Sigmoid colon (tissue), 4 donors: ENCODE data around the gene GRID1.

Experiments
- CTCF ChIP-seq, 4 experiments: fragments of 450-650 bp in 3 of 4; fragments of 200-600 bp in 1 of 4; IDR thresholded peaks; one replicate each; pipeline ENCODE4 v1.5.1; 2016 to 2019; ENCODE audit warnings: antibody characterized with exemption in 4 of 4, mild to moderate bottlenecking in 3 of 4, moderate library complexity in 2 of 4
- EP300 ChIP-seq, 4 donors: sonication (generic); formaldehyde crosslinking; IDR thresholded peaks; one replicate each; pipeline ENCODE4 v1.6.1; 2017; ENCODE audit warnings: antibody characterized with exemption in 4 of 4
- POLR2A ChIP-seq, 2 donors: fragments of 450-650 bp; IDR thresholded peaks; one replicate each; pipeline ENCODE4 v1.6.1; 2016; ENCODE audit warnings: antibody characterized with exemption in 2 of 2, mild to moderate bottlenecking in 2 of 2, moderate library complexity in 2 of 2

GRCh38 chr10:86033581-86033980 is 333.0 kb downstream of the GRID1 start:
- TF ChIP-seq CTCF (IDR thresholded peaks at IDR 0.05) = no peak
- no peak for TF ChIP-seq EP300 (IDR thresholded peaks at IDR 0.05)
- TF ChIP-seq POLR2A (IDR thresholded peaks at IDR 0.05) = no peak
